HG02610 (cell line): ENCODE measurements around the gene A2M.
"Not testable (repeated sequence)": the region's sequence is repeated elsewhere in the genome, so short reads cannot be mapped to it uniquely, and the experiment has no call there.

Experiments
- ATAC-seq: cut with Tn5 transposase; IDR thresholded peaks from one replicate; pipeline ENCODE4 v1.9.1; 2021; ENCODE audit warnings: mild to moderate bottlenecking, moderate library complexity; ENCODE audit not compliant: unreplicated experiment

Gene A2M

GRCh38 chr12:9115731-9116559 is at the start of gene A2M:
Gene A2M (minus strand): TSS chr12:9115919. CDS start chr12:9115849, 70 bp downstream.
- ATAC-seq: no peak

GRCh38 chr12:9163392-9163791 is 47.7 kb upstream of the A2M start:
- no peak for ATAC-seq

GRCh38 chr12:9156119-9156518 is 40.4 kb upstream of the A2M start:
- no peak for ATAC-seq

GRCh38 chr12:9149372-9149771 is 33.7 kb upstream of the A2M start:
- ATAC-seq: no peak

GRCh38 chr12:9148926-9149325 is 33.2 kb upstream of the A2M start:
- ATAC-seq: no peak

- no peak for ATAC-seq
Measured at GRCh38 chr12:9147461-9147860, 31.7 kb upstream of the A2M start.

GRCh38 chr12:9144730-9145106 is 29.0 kb upstream of the A2M start:
- no peak for ATAC-seq

- ATAC-seq: no peak
Measured at GRCh38 chr12:9143929-9144729, 28.4 kb upstream of the A2M start.

- no peak for ATAC-seq
Measured at GRCh38 chr12:9143137-9143536, 27.4 kb upstream of the A2M start.

- not testable (repeated sequence) for ATAC-seq
Measured at GRCh38 chr12:9139588-9140290, 24.0 kb upstream of the A2M start.

GRCh38 chr12:9135903-9136310 is 20.2 kb upstream of the A2M start:
- no peak for ATAC-seq

- no peak for ATAC-seq
Measured at GRCh38 chr12:9134981-9135628, 19.4 kb upstream of the A2M start.

- ATAC-seq: no peak
Measured at GRCh38 chr12:9133216-9133916, 17.6 kb upstream of the A2M start.

- no peak for ATAC-seq
Measured at GRCh38 chr12:9132008-9132535, 16.4 kb upstream of the A2M start.

- no peak for ATAC-seq
Measured at GRCh38 chr12:9130244-9130643, 14.5 kb upstream of the A2M start.

- ATAC-seq: no peak
Measured at GRCh38 chr12:9127936-9128663, 12.4 kb upstream of the A2M start.

GRCh38 chr12:9127484-9127883 is 11.8 kb upstream of the A2M start:
- ATAC-seq: no peak

GRCh38 chr12:9124383-9125031 is 8.8 kb upstream of the A2M start:
- ATAC-seq: no peak

- no peak for ATAC-seq
Measured at GRCh38 chr12:9123781-9124382, 8.2 kb upstream of the A2M start.
